B cell (primary cell): Measurements from ENCODE around the gene MAP3K1. TPM values are rescaled to one million over a fixed set of nuclear protein-coding genes. Genes with fewer than 3 reads are reported as not detected.

ENCODE experiments used
- ATAC-seq: fragments of 200-7000 bp; cut with Tn5 transposase; one replicate; pipeline ENCODE4 v1.10.0; 2021; ENCODE audit warnings: low read depth, mild to moderate bottlenecking, moderate number of reproducible peaks, moderate library complexity
- CTCF ChIA-PET: fragments of 350-600 bp; sonication (Branson Sonifier 250); formaldehyde crosslinking; loops from one replicate; lab custom pipeline; 2021; ENCODE audit warnings: antibody characterized with exemption, inconsistent platforms; lab: Charles Lee
- POLR2A ChIA-PET: fragments of 350-600 bp; sonication (Branson Sonifier 250); formaldehyde crosslinking; loops from one replicate; lab custom pipeline; 2021; ENCODE audit warnings: antibody characterized with exemption; lab: Charles Lee
- DNase-seq: peaks from one replicate; pipeline ENCODE4 v3.0.0; 2013
- H2AFZ ChIP-seq: 2 replicates; pipeline ENCODE4 v1.6.1; 2012; ENCODE audit warnings: mild to moderate bottlenecking, low read depth, low read length; ENCODE audit not compliant: insufficient read depth, poor library complexity, severe bottlenecking
- H3K27ac ChIP-seq, 2 donors: 1 replicate in 1 of 2; 2 replicates in 1 of 2; pipeline ENCODE4 v1.5.1; 2012 to 2013; ENCODE audit warnings: low read length in 2 of 2, mild to moderate bottlenecking in 2 of 2, moderate library complexity in 1 of 2
- H3K27me3 ChIP-seq, 4 experiments: fragments of 200-600 bp in 1 of 4; sonication (generic) in 1 of 4; replicated peaks in 1 of 4; 1 replicate in 2 of 4; 2 replicates in 2 of 4; pipeline versions ENCODE4 v1.6.1 to v1.7.0; 2013 to 2016; ENCODE audit warnings: low read length in 3 of 4, mild to moderate bottlenecking in 2 of 4, mixed read lengths in 1 of 4, moderate library complexity in 1 of 4; ENCODE audit not compliant: insufficient read depth in 4 of 4, control insufficient read depth in 3 of 4; ENCODE audit errors: control extremely low read depth in 1 of 4
- H3K36me3 ChIP-seq, 2 experiments: replicated peaks in 1 of 2; 1 replicate in 1 of 2; 2 replicates in 1 of 2; pipeline versions ENCODE4 v1.6.1 to v1.7.1; 2013; ENCODE audit warnings: low read length in 1 of 2; ENCODE audit not compliant: insufficient read depth in 2 of 2, control insufficient read depth in 1 of 2; ENCODE audit errors: control extremely low read depth in 1 of 2, extremely low read depth in 1 of 2
- H3K4me1 ChIP-seq, 2 donors: fragments of 200-600 bp in 1 of 2; sonication (generic) in 1 of 2; 1 replicate in 1 of 2; 2 replicates in 1 of 2; pipeline versions ENCODE4 v1.5.1 to v1.6.1; 2013 to 2017; ENCODE audit warnings: low read length in 2 of 2; ENCODE audit not compliant: control insufficient read depth in 2 of 2, insufficient read depth in 2 of 2
- H3K4me2 ChIP-seq: replicated peaks from 2 replicates; pipeline ENCODE3; 2012; ENCODE audit warnings: mild to moderate bottlenecking, low read depth, low read length; ENCODE audit not compliant: poor library complexity, severe bottlenecking
- H3K4me3 ChIP-seq, 5 experiments: fragments of 200-600 bp in 1 of 5; sonication (generic) in 1 of 5; 1 replicate in 3 of 5; 2 replicates in 2 of 5; pipeline versions ENCODE4 v1.5.1 to v1.7.0; 2011 to 2016; ENCODE audit warnings: low read length in 4 of 5, mild to moderate bottlenecking in 4 of 5, low read depth in 2 of 5, control low read depth in 1 of 5, moderate library complexity in 1 of 5; ENCODE audit not compliant: insufficient read depth in 1 of 5; ENCODE audit errors: control extremely low read depth in 1 of 5, extremely low read depth in 1 of 5
- H3K79me2 ChIP-seq: fragments of 200-600 bp; sonication (generic); one replicate; pipeline ENCODE4 v1.6.0; 2016; ENCODE audit warnings: low read length; ENCODE audit not compliant: control insufficient read depth, insufficient read depth
- H3K9ac ChIP-seq: fragments of 200-600 bp; sonication (generic); 2 replicates; pipeline ENCODE4 v1.6.1; 2017; ENCODE audit warnings: mild to moderate bottlenecking, low read length, moderate library complexity
- H3K9me3 ChIP-seq, 3 donors: one replicate each; pipeline versions ENCODE4 v1.6.1 to v1.7.1; 2013; ENCODE audit warnings: low read length in 2 of 3; ENCODE audit not compliant: control insufficient read depth in 2 of 3, insufficient read depth in 1 of 3; ENCODE audit errors: control extremely low read depth in 1 of 3
- H4K20me1 ChIP-seq: 2 replicates; pipeline ENCODE4 v1.6.0; 2012; ENCODE audit warnings: mild to moderate bottlenecking, low read length; ENCODE audit not compliant: insufficient read depth, control insufficient read depth, poor library complexity, severe bottlenecking
- H3K27ac Mint-ChIP-seq: one replicate; pipeline ENCODE4 v1.8.0; 2021; ENCODE audit warnings: mixed read lengths
- H3K27me3 Mint-ChIP-seq: one replicate; pipeline ENCODE4 v1.8.0; 2021; ENCODE audit warnings: mixed read lengths
- H3K4me1 Mint-ChIP-seq: one replicate; pipeline ENCODE4 v1.8.0; 2021; ENCODE audit warnings: mixed read lengths
- H3K4me3 Mint-ChIP-seq: one replicate; pipeline ENCODE4 v1.8.0; 2021; ENCODE audit warnings: mixed read lengths
- H3K9me3 Mint-ChIP-seq: one replicate; pipeline ENCODE4 v1.8.0; 2022; ENCODE audit warnings: mixed read lengths; ENCODE audit not compliant: insufficient read depth
- EZH2 ChIP-seq: IDR thresholded peaks from 2 replicates; pipeline ENCODE4 v1.6.1; 2012; ENCODE audit warnings: borderline replicate concordance, low read depth, mild to moderate bottlenecking, moderate library complexity, low read length; ENCODE audit not compliant: insufficient read depth, poor library complexity, severe bottlenecking
- WGBS: methylation state at CpG from one replicate; pipeline ENCODE4 v1.1.5; 2013; ENCODE audit warnings: missing lambda C conversion rate; ENCODE audit not compliant: insufficient coverage; 5-methylcytosine and 5-hydroxymethylcytosine counted together
- intact Hi-C: fragments of 100-400 bp; cut with micrococcal nuclease; formaldehyde crosslinking; loops from one replicate; pipeline ENCODE4 v1.10.0; 2022
- polyA plus RNA-seq: library from polyadenylated mRNA; depleted of rRNA; stranded (reverse); fragments of >200 nt; gene quantifications from 2 replicates; pipeline ENCODE4 v1.2.3, GENCODE V29; 2012
- total RNA-seq, 2 donors: library from RNA; stranded (reverse); fragments of 120-200 nt in 1 of 2; gene quantifications; 1 replicate in 1 of 2; 2 replicates in 1 of 2; pipeline versions ENCODE4 v1.2.3 to v1.2.4, GENCODE V29; 2013 to 2022
- TF ChIP-seq, protein P1 (sequence below): fragments of 200-600 bp; IDR thresholded peaks from one replicate; pipeline ENCODE4 v1.8.0; 2022; ENCODE audit warnings: antibody characterized with exemption, mild to moderate bottlenecking

The MAP3K1 gene
- total and polyA plus RNA-seq, 2 donors (not counting 1 experiment from before 2014, with no cell fraction given): 51.7 to 160 TPM

DNA sequence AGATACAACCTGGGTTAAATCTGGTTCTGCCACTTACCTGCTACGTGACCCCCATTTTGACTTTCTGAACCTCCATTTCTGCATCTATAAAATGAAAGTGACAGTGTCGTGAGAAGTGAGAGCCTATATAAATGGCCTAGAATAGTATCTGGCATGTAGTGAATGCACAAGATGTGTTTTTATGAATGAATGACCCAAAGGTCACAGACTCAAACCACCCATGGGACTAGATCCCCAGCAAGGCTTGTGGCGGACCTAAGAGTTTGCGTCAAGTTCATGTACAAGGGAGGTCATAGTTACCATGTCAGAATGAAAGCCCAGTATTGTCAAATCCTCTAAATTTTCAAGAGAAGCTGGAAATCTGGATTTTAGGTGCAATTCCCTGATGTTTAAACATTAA, 82.9 kb downstream of the MAP3K1 start:
- Histone ChIP-seq H3K27me3 (no peaks in the 10 kb centered on the region), H3K4me1 (peaks cover 9 to 16% of the 10 kb centered on the region in 2 donors), H2AFZ (no peak overlapping the region), H3K9ac (no peak overlapping the region), H3K27ac (no peak overlapping the region), H3K36me3 (peaks cover 3 to 27% of the 10 kb centered on the region in 2 experiments), H3K79me2 (no peaks in the 10 kb centered on the region), H3K4me2 (no peak overlapping the region), H4K20me1 (peaks cover 5% of the 10 kb centered on the region), H3K9me3 (no peaks in the 10 kb centered on the region), H3K4me3 (no peak overlapping the region)
- peak overlapping the region; percentile 62 for H3K27ac Mint-ChIP-seq
- ChIA-PET POLR2A (interaction anchor here (0.9 kb wide), 1 partner anchor 364 kb away, joined by 9 read pairs; no protein-coding TSS in a partner anchor), CTCF (interaction anchor here (0.6 to 8.6 kb wide), 9 partner anchors 18 to 634 kb away, joined by 3 to 138 read pairs (median 5); no protein-coding TSS in a partner anchor)
- intact Hi-C loops: no loop called here
- no peak for ATAC-seq
- H3K4me3 Mint-ChIP-seq: no peak overlapping the region
- 80% methylated on average over 1 of the region's 4 CpGs for WGBS
- peaks cover 5% of the 10 kb centered on the region for H3K4me1 Mint-ChIP-seq
- H3K27me3 Mint-ChIP-seq: no peaks in the 10 kb centered on the region
- TF ChIP-seq, protein P1, sequence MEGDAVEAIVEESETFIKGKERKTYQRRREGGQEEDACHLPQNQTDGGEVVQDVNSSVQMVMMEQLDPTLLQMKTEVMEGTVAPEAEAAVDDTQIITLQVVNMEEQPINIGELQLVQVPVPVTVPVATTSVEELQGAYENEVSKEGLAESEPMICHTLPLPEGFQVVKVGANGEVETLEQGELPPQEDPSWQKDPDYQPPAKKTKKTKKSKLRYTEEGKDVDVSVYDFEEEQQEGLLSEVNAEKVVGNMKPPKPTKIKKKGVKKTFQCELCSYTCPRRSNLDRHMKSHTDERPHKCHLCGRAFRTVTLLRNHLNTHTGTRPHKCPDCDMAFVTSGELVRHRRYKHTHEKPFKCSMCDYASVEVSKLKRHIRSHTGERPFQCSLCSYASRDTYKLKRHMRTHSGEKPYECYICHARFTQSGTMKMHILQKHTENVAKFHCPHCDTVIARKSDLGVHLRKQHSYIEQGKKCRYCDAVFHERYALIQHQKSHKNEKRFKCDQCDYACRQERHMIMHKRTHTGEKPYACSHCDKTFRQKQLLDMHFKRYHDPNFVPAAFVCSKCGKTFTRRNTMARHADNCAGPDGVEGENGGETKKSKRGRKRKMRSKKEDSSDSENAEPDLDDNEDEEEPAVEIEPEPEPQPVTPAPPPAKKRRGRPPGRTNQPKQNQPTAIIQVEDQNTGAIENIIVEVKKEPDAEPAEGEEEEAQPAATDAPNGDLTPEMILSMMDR: no peak
- no peak for TF ChIP-seq EZH2
- H3K9me3 Mint-ChIP-seq: no peaks in the 10 kb centered on the region
- no peak for DNase-seq

DNA sequence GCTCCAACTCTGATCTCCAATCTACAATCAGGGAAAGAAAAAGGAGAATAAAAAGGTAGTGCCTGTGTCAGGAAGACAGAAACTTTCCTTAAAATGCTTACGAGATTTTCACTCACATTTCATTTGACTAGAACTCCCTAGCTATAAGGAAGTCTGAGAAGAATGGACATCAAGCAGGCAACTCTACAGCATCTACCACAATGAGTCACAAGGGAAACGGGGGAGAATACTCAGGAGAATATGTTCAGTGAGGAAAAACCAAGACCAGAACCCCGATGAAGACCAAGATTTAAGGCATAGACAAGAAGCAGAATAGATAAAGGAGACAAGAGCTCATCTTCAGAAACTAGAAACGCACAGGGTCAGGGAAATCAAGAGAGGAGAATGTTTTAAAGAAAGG, 85.0 kb downstream of the MAP3K1 start:
- CTCF ChIA-PET: interaction anchor here (0.6 to 8.6 kb wide), 28 partner anchors 8 to 1560 kb away, joined by 3 to 138 read pairs (median 4); partner anchors contain the start of gene SETD9
- H3K4me3 ChIP-seq: no peak overlapping the region
- TF ChIP-seq EZH2: no peak
- Mint-ChIP-seq H3K27ac (no peak overlapping the region), H3K4me3 (no peak overlapping the region), H3K27me3 (no peaks in the 10 kb centered on the region), H3K4me1 (no peaks in the 10 kb centered on the region), H3K9me3 (no peaks in the 10 kb centered on the region)
- intact Hi-C loops: loop anchor here (2.0 kb wide), 1 partner anchor 130 kb away; no protein-coding TSS in a partner anchor
- peaks cover 4 to 8% of the 10 kb centered on the region in 2 donors for H3K4me1 ChIP-seq
- H2AFZ ChIP-seq: no peak overlapping the region
- ATAC-seq: no peak
- POLR2A ChIA-PET: no interaction called here
- peaks cover 2 to 9% of the 10 kb centered on the region in 2 experiments for H3K36me3 ChIP-seq
- peak overlapping the region; percentile 16 for H3K4me2 ChIP-seq
- H3K9ac ChIP-seq: no peak overlapping the region
- H4K20me1 ChIP-seq: no peaks in the 10 kb centered on the region
- DNase-seq: no peak
- no peaks in the 10 kb centered on the region for H3K9me3 ChIP-seq
- no peaks in the 10 kb centered on the region for H3K79me2 ChIP-seq
- no peak overlapping the region for H3K27ac ChIP-seq
- no peaks in the 10 kb centered on the region for H3K27me3 ChIP-seq
- WGBS: 45% methylated on average over 3 of the region's 4 CpGs
